Panc1 (cell line): ENCODE results near the gene PALD1. TPM values are rescaled to one million over a fixed set of nuclear protein-coding genes. Genes with fewer than 3 reads are reported as not detected.

Experiments
- ATAC-seq: fragments of 200-7000 bp; cut with Tn5 transposase; 2 replicates; pipeline ENCODE4 v1.9.1; 2020; ENCODE audit warnings: mild to moderate bottlenecking, moderate library complexity
- BruUV-seq: library from RNA; stranded (reverse); fragments of 400-500 nt; replicated peaks from 2 replicates; lab custom pipeline; 2021; lab: Mats Ljungman, UMichigan
- CTCF ChIA-PET: fragments of 300-600 bp; sonication (Branson Sonifier 250); formaldehyde crosslinking; loops from one replicate; lab custom pipeline; 2022; ENCODE audit warnings: antibody characterized with exemption; lab: Charles Lee
- POLR2A ChIA-PET: fragments of 300-600 bp; sonication (Branson Sonifier 250); formaldehyde crosslinking; loops from one replicate; lab custom pipeline; 2022; ENCODE audit warnings: antibody characterized with exemption; lab: Charles Lee
- DNase-seq: peaks from one replicate; pipeline ENCODE4 v3.0.0-alpha.2; 2010; ENCODE audit warnings: low read depth, low spot score
- H3K27ac ChIP-seq: 2 replicates; pipeline ENCODE4 v1.5.1; 2011; ENCODE audit warnings: mild to moderate bottlenecking, low read length, inconsistent platforms
- H3K27me3 ChIP-seq: fragments of 200-500 bp; sonication (Bioruptor generic); 2 replicates; pipeline ENCODE4 v1.6.0; 2014; ENCODE audit warnings: low read length, inconsistent platforms; ENCODE audit not compliant: control insufficient read depth, insufficient read depth
- H3K36me3 ChIP-seq: fragments of 200-500 bp; sonication (Bioruptor generic); 2 replicates; pipeline ENCODE4 v1.5.1; 2014; ENCODE audit warnings: inconsistent platforms, mild to moderate bottlenecking, low read length, moderate library complexity; ENCODE audit not compliant: control insufficient read depth, insufficient read depth
- H3K4me1 ChIP-seq: 2 replicates; pipeline ENCODE4 v1.5.1; 2011; ENCODE audit warnings: inconsistent platforms, mild to moderate bottlenecking, low read length, moderate library complexity; ENCODE audit not compliant: control insufficient read depth, insufficient read depth
- H3K4me3 ChIP-seq, 2 experiments: 2 replicates each; pipeline ENCODE4 v1.5.1; 2011 to 2012; ENCODE audit warnings: low read depth in 2 of 2, low read length in 2 of 2, mild to moderate bottlenecking in 2 of 2, inconsistent platforms in 1 of 2, moderate library complexity in 1 of 2
- H3K9me3 ChIP-seq: fragments of 200-500 bp; sonication (Bioruptor generic); 2 replicates; pipeline ENCODE4 v1.5.1; 2014; ENCODE audit warnings: low read depth, mild to moderate bottlenecking, inconsistent platforms, low read length, moderate library complexity; ENCODE audit not compliant: control insufficient read depth, insufficient read depth
- CTCF ChIP-seq: fragments of 450-650 bp; IDR thresholded peaks from 2 replicates; pipeline ENCODE4 v1.5.1; 2017; ENCODE audit warnings: mild to moderate bottlenecking
- POLR2AphosphoS5 ChIP-seq: IDR thresholded peaks from 2 replicates; pipeline ENCODE4 v1.6.1; 2012; ENCODE audit warnings: mild to moderate bottlenecking, low read depth, low read length, moderate library complexity
- REST ChIP-seq, 2 experiments: IDR thresholded peaks; 2 replicates each; pipeline ENCODE4 v1.6.1; 2011 to 2012; ENCODE audit warnings: low read depth in 2 of 2, control low read depth in 1 of 2, low read length in 1 of 2, mild to moderate bottlenecking in 1 of 2, moderate library complexity in 1 of 2; ENCODE audit not compliant: insufficient read depth in 1 of 2
- SIN3A ChIP-seq: IDR thresholded peaks from 2 replicates; pipeline ENCODE4 v1.6.1; 2012; ENCODE audit warnings: low read depth, mild to moderate bottlenecking, low read length, moderate library complexity, borderline replicate concordance; ENCODE audit not compliant: insufficient read depth
- TCF7L2 ChIP-seq: IDR thresholded peaks from 2 replicates; pipeline ENCODE4 v1.6.1; 2011; ENCODE audit warnings: mild to moderate bottlenecking, low read depth, low read length, inconsistent platforms
- in situ Hi-C: cut with HindIII; loops from 2 replicates; pipeline ENCODE4 v1.10.0; 2016; ENCODE audit warnings: low sequenced_read_pairs, low pct_unique_long_range_greater_than_20kb
- intact Hi-C: fragments of 100-400 bp; cut with micrococcal nuclease; formaldehyde crosslinking; loops from one replicate; pipeline ENCODE4 v1.10.0; 2022; ENCODE audit not compliant: unreplicated experiment
- total RNA-seq: library from RNA; stranded (reverse); gene quantifications from one replicate; pipeline ENCODE4 v1.2.1, GENCODE V29; 2021; ENCODE audit not compliant: unreplicated experiment

The PALD1 gene
- total RNA-seq, 1 experiment from 2014 or later, result 3.0 TPM

- in situ Hi-C loops, result no loop called here
- no peaks in the 10 kb centered on the region for H3K27me3 ChIP-seq
- no peak overlapping the region for H3K27ac ChIP-seq
Measured at GRCh38 chr10:70571236-70571635, 92.7 kb downstream of the PALD1 start.

GRCh38 chr10:70571636-70572439 lies 93.3 kb downstream of the PALD1 start:
- Histone ChIP-seq H3K4me1 (no peaks in the 10 kb centered on the region), H3K36me3 (no peaks in the 10 kb centered on the region), H3K9me3 (no peaks in the 10 kb centered on the region), H3K27me3 (no peaks in the 10 kb centered on the region), H3K4me3 (no peak overlapping the region), H3K27ac (no peak overlapping the region)
- ChIA-PET POLR2A (no interaction called here), CTCF (interaction anchor here (0.6 kb wide), 1 partner anchor 56 kb away, joined by 4 read pairs; no protein-coding TSS in a partner anchor)
- DNase-seq (no peak), ATAC-seq (no peak)
- no peak for TF ChIP-seq CTCF
- no peak for TF ChIP-seq REST (IDR thresholded peaks at IDR 0.05; ENCODE audit: insufficient read depth in 1 of 2, low read depth in 2 of 2, low read length in 1 of 2)
- TF ChIP-seq TCF7L2, result no peak
- TF ChIP-seq SIN3A, result no peak
- TF ChIP-seq POLR2AphosphoS5, result no peak
- BruUV-seq, result no TSS peak
- intact Hi-C loops (no loop called here), in situ Hi-C loops (no loop called here)

More at GRCh38 chr10:70571236-70571635, 92.7 kb downstream of the PALD1 start:
- ATAC-seq (no peak), DNase-seq (no peak)
- ChIA-PET POLR2A (no interaction called here), CTCF (no interaction called here)
- TF ChIP-seq TCF7L2 (no peak), REST (IDR thresholded peaks at IDR 0.05; ENCODE audit: insufficient read depth in 1 of 2, low read depth in 2 of 2, low read length in 1 of 2) (no peak), CTCF (no peak), POLR2AphosphoS5 (no peak)
- BruUV-seq, result no TSS peak
- intact Hi-C loops, result no loop called here
- H3K36me3 ChIP-seq, result no peaks in the 10 kb centered on the region
- H3K4me1 ChIP-seq, result no peaks in the 10 kb centered on the region
- no peaks in the 10 kb centered on the region for H3K9me3 ChIP-seq
- no peak overlapping the region for H3K4me3 ChIP-seq
